ENCODE results near the gene CPLX1.
A peak's percentile ranks its signal among the peaks of the same experiment; 100 is the strongest.
"Not testable (repeated sequence)": the region's sequence is repeated elsewhere in the genome, so short reads cannot be mapped to it uniquely, and the experiment has no call there.

Gene CPLX1

DNA sequence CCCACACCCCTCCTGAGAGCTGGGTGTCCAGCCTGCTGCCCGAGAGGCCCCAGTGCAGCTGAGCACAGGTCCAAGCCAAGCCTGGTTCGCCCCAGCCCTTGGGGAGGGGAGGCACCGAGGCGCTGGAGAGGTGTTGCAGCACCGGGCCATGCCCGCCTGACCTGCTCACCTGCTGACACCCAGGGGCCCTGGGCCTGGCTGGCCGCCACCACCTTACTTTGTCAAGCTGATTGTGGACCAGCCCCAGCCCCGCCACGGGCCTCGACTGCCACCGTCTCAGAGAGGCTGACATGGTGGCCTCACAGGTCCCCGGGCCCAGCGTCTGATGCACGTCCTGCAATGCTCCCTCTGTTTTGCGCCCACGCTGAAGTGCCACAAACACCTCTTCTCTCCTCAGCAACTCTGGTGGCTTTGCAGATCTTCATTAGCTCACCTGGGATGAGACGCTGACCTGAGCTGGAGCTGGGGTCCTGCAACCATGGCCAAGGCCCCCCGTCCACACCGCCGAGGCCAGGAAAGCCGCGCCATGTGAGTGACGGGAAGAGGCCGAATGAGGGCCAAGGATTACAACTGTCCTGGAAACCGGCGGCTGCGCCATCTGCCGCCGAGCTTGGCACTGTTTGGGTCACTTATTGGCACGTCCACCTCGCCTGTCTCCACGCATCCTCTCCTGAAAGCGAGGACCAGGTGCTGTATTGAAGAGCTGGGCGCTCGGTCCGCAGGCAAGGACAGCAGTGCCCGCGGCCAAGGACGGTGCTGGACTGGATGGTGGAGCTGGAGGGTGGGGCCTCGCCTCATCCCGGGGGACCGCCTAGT, 7.6 kb downstream of the CPLX1 start:
- no peak for DNase-seq

- DNase-seq = no peak
Observed at GRCh38 chr4:815464-816146, 10.3 kb downstream of the CPLX1 start.

DNA sequence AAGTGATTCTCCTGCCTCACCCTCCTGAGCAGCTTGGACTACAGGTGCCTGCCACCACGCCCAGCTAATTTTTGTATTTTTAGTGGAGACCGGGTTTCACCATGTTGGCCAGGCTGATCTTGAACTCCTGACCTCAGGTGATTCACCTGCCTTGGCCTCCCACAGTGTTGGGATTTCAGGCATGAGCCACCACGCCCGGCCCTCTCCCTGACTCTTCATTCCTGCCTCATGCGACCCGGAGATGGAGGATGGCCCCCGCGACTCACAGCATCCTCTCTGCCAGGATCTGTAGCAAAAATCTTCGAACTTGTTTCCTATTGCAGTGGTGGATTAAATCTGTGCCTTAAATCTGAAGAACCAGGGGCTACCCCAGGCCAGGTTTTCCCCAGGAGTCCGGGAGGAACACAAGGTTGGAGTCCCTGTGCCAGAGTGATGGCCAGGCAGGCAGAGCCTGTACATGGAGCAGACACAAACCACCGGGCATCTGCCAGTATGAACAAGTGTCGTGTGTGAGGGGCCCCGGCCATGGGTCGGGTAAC, 11.5 kb downstream of the CPLX1 start:
- no peak for DNase-seq

- DNase-seq = no peak
Observed at GRCh38 chr4:813900-814299, 12.0 kb downstream of the CPLX1 start.

DNA sequence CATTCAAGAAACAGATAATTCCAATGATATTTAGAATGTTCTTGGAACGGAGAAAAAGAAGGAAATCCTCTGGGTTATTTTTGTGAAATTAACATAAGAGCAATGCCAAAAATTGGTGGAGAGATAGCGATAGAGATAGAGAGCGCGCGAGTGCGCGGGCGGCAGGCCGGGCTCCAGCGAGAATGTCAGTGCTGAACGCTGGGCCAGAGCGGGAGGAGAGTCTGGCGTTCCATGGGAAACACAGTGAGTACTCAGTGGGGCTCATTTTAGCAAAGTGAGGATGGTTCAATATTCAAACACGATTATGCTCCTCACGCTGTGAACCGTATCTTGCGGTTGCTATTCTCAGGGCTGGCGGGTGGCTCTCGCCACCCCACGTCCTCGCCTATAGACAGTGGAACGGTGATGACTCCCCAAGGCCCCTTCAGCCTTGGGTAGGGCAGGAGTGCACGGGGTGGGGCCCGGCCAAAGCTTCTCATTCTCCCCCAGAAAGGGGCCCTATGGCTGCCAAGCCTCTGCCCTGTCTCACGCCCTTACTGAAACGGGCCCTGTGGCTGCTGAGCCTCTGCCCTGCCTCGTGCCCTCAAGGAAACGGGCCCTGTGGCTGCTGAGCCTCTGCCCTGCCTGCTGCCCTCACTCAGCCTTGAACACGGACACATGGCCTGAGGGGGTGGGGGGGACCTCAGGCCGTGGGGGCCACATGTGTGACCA, 16.9 kb downstream of the CPLX1 start:
- no peak for DNase-seq

DNA sequence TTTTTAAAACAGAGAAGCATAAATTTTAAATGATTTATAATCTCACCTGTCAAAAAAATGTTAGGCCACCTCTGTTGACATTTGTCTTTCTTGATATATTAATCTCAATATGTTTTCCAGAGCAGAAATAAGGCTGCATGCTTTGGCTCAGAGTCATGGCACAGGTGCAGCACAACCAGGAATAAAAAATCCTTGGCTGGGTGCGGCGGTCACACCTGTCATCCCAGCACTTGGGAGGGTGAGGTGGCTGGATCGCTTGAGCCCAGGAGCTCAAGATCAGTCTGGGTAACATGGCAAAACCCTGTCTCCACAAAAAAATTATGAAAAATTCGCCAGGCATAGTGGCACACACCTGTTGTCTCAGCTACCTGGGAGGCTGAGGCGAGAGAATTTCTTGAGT, 18.1 kb downstream of the CPLX1 start:
- DNase-seq = no peak

DNA sequence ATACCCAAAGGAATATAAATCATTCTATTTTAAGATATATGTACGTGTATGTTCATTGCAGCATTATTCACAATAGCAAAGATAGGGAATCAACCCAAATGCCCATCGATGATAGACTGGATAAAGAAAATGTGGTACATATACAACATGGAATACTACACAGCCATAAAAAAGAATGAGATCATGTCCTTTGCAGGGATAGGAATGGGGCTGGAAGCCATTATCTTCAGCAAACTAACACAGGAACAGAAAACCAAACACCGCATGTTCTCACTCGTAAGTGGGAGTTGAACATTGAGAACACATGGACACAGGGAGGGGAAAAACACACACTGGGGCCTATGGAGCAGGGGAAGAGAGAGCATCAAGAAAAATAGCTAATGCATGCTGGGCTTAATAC, 18.9 kb downstream of the CPLX1 start:
- not testable (repeated sequence) for DNase-seq

DNA sequence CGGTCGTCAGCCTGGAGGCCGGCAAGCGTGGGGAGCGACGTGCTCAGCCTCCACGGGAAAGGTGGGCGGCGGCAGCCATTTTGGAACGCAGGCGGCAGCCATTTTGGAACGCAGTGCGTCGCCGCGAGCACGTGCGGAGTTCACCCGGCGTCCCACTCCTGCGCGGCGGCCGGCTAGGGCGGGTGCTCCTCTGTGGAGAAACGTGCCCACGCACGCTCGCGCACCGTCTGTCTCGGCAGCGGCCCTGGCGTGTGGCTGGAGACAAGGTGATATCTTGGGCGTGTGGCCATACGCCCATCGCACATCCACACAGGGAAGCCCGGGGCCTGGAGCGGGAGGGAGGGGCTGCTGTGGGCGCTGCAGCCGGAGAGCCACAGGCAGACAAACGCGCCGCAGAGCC, 21.1 kb downstream of the CPLX1 start:
- DNase-seq = no peak

DNA sequence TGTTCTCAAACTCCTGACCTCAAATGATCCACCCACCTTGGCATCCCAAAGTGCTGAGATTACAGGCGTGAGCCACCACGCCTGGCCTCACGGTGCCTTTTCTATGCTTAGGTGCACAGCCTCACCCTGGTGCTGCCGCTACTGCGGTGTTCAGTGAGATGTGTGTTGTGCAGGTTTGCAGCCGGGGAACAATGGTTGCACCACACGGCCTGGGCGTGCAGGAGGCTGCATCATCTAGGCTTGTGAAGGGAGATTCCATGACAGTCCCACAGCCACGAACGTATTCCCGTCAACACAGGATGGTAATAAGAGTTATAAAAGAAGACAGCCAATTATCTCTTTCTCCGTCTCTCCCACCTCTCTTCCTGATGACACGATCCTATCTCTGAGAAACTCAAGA, 22.0 kb downstream of the CPLX1 start:
- DNase-seq = no peak

- no peak for DNase-seq
Observed at GRCh38 chr4:801436-802124, 24.3 kb downstream of the CPLX1 start.

DNA sequence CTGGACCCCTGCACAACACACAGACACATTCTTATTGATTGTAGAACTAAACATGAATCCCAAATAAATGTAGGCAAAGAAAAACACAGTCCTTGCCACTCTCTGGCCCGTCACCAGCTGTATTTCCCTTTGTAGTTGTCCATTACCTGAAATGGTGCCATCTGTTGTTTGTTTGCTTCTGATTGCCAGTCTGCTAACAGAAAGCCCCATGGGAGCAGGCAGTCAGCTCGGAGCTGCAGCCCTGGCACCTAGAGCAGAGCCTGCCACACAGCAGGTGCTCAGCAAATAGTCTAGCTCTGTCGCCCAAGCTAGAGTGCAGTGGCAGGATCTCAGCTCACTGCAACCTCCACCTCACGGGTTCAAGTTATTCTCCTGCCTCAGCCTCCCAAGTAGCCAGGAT, 28.9 kb downstream of the CPLX1 start:
- DNase-seq = no peak

DNA sequence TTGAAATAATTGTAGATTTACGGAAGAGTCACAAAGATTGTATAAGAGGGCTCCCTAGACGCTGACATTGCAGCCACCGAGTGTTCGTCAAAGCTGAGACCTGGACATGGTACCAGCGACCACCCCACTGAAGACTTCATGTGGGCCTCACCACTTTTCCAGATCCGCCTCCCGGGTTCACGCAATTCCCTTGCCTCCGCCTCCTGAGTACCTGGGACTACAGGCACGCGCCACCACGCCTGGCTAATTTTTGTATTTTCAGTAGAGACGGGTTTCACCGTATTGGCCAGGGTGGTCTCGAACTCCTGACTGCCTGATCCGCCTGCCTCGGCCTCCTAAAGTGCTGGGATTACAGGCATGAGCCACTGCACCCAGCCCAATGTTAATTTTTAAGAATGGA, 29.7 kb downstream of the CPLX1 start:
- no peak for DNase-seq

DNA sequence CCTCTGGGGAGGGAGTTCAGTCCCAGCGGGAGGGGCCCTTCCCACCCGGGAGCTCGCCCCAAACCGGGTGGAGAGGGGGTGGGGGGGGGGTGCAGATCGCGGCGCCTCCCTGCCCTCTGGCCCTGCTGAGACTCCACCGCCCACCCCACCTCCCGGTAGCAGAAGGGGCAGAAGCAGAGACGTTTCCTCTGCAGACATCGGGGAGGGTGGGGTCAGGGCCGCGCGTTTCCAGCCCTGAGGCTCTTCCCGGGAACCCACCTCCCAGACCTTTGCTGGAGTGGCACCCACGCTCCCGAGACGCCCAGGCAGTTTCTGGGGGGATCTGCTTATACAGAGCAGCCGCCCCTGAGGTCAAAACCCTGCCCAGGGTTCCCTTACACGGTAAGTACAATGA, 30.2 kb downstream of the CPLX1 start:
- DNase-seq = no peak

DNA sequence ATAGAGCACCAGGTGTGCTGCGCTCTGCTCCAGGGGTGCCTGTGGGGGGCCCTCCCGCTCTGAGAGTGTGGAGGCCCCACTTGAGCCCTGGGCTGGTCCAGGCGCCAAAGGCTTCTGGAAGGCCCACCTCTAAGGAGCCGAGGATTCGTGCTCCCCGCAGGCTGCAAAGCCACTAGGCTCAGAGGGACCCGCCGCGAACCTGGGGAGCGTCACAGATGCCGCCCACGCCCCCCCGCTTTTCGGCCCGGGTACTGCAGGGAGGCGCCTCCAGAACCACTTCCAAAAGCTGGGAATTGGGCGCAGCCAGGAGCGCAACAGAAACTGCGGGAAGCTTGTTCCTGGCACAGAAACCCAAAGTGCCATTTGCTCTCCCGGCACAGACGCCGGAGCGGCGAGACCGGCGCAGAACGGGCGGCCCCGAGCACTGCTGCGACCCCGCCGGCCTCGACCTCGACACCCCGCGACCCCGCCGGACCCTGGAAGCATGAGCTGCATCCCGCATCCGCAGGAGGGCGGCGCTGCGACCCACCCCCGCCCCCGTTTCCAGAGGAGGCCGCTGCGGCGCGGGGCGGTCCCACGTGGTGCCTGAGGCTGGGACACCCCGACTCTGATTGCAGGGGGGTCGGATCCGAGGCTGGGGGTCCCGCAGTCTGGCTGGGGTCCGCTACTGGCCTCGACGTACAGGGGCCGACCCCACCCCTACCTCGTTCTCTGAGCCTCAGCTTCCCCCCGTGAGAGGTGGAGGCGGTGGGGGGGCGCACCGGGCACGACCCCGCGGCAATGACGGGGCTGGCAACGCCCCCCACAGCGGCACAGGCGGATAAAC, 30.8 kb downstream of the CPLX1 start:
- DNase-seq = no peak

DNA sequence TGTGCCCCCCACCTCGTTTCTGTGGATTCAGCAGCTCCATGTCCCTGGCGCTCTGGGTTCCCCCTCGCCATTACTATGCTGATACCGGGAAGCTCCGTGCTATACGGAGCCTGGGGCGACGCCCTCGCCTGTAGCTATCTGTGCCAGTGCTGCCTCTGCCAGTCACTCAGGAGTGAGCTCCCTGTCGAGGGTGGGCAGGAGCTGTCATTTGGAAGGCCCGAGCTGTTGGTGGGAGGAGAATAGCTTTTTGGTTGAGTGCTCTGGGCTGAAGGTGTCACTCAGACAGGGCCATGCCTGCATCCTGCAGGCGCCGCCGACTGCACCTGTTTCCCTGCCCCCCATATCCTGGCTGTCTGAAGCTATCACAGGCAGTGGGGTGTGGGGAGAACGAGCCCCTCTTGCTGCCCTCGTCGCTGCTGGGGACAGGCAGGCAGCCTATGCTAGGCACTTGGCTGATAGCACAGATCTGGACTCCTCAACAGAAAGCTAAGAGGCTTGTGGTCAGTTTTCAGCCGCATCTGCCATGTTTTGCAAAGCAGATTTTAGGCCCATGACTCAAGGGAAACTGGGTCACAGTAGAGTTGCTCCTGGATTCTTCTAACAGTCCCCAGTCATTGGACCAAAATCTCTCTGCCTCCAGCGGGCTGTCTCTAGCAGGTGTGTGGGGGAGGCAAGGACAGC, 31.8 kb downstream of the CPLX1 start:
- DNase-seq = no peak

GRCh38 chr4:793093-793861, 32.7 kb downstream of the CPLX1 start:
- DNase-seq = no peak

DNA sequence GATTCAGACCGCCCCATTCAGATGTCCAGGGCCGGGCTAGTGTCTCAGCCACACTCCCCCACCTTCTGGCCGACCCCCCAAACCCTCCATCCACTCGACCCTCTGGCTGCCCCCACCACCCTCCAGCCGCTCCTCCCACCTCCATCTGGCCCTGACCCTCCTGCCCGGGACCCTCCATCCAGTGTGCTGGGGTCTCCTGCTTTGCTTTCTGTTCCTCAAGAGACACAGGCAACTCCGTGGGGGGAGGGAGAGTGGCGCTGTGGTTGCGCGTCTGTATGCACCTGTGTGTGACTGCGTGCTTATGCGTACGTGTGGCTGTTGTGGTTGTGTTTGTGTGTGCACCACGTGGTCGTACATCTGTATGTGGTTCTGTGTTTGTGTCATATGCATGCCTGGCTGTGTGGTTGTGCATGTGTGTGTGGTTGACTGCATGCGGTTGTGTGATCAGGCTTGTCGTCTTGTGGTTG, 33.3 kb downstream of the CPLX1 start:
- DNase-seq = peak; percentile 36

GRCh38 chr4:791898-792625, 33.9 kb downstream of the CPLX1 start:
- peak; percentile 39 for DNase-seq

GRCh38 chr4:791252-791897, 34.6 kb downstream of the CPLX1 start:
- no peak for DNase-seq

Measured in CD4-positive, alpha-beta T cell treated with Interleukin-12 subunit alpha and Interleukin-12 subunit beta, for 1 hour (primary cell).